Body of pancreas (tissue), 4 donors: ENCODE data around the gene OR6C68.

Experiments used
- POLR2A ChIP-seq, 3 donors: fragments of 450-650 bp; IDR thresholded peaks; one replicate each; pipeline ENCODE4 v1.6.1; 2016; ENCODE audit warnings: antibody characterized with exemption in 3 of 3, mild to moderate bottlenecking in 2 of 3
- TF ChIP-seq, protein P1 (sequence below), 7 experiments: fragments of 450-650 bp in 4 of 7; fragments of 200-600 bp in 3 of 7; sonication (generic) in 3 of 7; IDR thresholded peaks; one replicate each; pipeline ENCODE4 v1.5.1; 2016 to 2019; ENCODE audit warnings: antibody characterized with exemption in 7 of 7

DNA sequence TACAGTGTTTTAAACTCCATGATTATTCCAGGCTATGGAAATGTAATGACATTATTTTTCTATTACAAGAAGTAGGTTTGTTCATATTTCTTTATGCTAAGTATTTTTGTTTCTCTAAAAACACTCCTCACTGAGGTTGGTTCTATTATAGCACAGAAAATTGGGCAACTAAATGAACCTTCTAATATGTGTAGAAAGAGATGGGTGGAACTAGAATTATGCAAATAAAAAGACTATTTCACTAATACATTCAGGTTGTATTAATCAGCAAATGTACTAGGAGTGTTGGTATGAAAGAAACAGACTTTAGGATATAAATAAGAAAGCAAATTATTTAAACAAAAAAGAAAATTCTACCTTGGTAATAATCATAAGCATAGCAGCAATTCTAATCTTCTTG lies 43.4 kb upstream of the OR6C68 start:
- no peak for TF ChIP-seq POLR2A (IDR thresholded peaks at IDR 0.05)
- TF ChIP-seq, protein P1, sequence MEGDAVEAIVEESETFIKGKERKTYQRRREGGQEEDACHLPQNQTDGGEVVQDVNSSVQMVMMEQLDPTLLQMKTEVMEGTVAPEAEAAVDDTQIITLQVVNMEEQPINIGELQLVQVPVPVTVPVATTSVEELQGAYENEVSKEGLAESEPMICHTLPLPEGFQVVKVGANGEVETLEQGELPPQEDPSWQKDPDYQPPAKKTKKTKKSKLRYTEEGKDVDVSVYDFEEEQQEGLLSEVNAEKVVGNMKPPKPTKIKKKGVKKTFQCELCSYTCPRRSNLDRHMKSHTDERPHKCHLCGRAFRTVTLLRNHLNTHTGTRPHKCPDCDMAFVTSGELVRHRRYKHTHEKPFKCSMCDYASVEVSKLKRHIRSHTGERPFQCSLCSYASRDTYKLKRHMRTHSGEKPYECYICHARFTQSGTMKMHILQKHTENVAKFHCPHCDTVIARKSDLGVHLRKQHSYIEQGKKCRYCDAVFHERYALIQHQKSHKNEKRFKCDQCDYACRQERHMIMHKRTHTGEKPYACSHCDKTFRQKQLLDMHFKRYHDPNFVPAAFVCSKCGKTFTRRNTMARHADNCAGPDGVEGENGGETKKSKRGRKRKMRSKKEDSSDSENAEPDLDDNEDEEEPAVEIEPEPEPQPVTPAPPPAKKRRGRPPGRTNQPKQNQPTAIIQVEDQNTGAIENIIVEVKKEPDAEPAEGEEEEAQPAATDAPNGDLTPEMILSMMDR (IDR thresholded peaks at IDR 0.05), result no peak
